Measurements from ENCODE around the gene MRPL10.

MRPL10 gene

DNA sequence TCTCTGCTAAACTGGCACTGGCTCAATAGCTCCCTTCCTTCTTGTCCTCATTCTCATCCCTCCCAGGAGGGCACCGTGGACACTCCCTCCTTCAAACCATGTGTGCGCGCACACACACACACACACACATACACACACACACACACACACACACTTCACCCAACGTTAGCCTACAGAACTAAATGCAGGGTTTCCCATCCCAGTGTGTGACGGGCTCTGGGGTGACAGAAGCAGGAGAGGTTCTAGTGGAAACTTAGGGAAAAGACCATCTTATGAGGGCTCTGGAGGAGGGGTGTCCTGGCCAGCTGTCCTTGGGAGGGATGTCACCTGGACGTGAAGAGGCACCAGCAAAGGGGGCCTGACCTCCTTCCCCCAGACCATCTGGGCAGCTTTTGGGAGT lies 29.4 kb downstream of the MRPL10 start:
- Histone ChIP-seq H4K20me1 (ENCODE audit: insufficient read depth, low read length) (no peaks in the 10 kb centered on the region), H3K9me3 (replicated peaks; ENCODE audit: insufficient read depth, low read length) (no peaks in the 10 kb centered on the region), H3K27ac (ENCODE audit: low read length) (no peak overlapping the region), H3K4me1 (ENCODE audit: low read length) (no peaks in the 10 kb centered on the region; the same call in 1 of the 2 replicates), H3F3A (ENCODE audit: insufficient read depth, low read length) (no peaks in the 10 kb centered on the region), H2AFZ (ENCODE audit: low read length) (no peak overlapping the region), H3K9me2 (replicated peaks; ENCODE audit: insufficient read depth, low read length) (no peaks in the 10 kb centered on the region), H3K79me2 (ENCODE audit: low read length) (no peaks in the 10 kb centered on the region), H3K4me2 (ENCODE audit: low read depth, low read length) (no peak overlapping the region), H3K27me3 (replicated peaks; ENCODE audit: insufficient read depth, low read length) (0 out of 2 replicates have a peak, but pooled peaks cover 8% of the 10 kb centered on the region), H3K9ac (ENCODE audit: low read length) (no peak overlapping the region), H3K36me3 (replicated peaks; ENCODE audit: insufficient read depth, low read length) (no peaks in the 10 kb centered on the region), H3K4me3 (ENCODE audit: low read length) (no peak overlapping the region)
- no peak for DNase-seq
- TF ChIP-seq, protein P1, sequence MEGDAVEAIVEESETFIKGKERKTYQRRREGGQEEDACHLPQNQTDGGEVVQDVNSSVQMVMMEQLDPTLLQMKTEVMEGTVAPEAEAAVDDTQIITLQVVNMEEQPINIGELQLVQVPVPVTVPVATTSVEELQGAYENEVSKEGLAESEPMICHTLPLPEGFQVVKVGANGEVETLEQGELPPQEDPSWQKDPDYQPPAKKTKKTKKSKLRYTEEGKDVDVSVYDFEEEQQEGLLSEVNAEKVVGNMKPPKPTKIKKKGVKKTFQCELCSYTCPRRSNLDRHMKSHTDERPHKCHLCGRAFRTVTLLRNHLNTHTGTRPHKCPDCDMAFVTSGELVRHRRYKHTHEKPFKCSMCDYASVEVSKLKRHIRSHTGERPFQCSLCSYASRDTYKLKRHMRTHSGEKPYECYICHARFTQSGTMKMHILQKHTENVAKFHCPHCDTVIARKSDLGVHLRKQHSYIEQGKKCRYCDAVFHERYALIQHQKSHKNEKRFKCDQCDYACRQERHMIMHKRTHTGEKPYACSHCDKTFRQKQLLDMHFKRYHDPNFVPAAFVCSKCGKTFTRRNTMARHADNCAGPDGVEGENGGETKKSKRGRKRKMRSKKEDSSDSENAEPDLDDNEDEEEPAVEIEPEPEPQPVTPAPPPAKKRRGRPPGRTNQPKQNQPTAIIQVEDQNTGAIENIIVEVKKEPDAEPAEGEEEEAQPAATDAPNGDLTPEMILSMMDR (IDR thresholded peaks at IDR 0.05; ENCODE audit: low read length): no peak
- no peak for TF ChIP-seq EZH2 (optimal IDR thresholded peaks at IDR 0.05; ENCODE audit: low read depth, low read length)
- no peak for TF ChIP-seq EZH2phosphoT487 (IDR thresholded peaks at IDR 0.05; ENCODE audit: low read length)

DNA sequence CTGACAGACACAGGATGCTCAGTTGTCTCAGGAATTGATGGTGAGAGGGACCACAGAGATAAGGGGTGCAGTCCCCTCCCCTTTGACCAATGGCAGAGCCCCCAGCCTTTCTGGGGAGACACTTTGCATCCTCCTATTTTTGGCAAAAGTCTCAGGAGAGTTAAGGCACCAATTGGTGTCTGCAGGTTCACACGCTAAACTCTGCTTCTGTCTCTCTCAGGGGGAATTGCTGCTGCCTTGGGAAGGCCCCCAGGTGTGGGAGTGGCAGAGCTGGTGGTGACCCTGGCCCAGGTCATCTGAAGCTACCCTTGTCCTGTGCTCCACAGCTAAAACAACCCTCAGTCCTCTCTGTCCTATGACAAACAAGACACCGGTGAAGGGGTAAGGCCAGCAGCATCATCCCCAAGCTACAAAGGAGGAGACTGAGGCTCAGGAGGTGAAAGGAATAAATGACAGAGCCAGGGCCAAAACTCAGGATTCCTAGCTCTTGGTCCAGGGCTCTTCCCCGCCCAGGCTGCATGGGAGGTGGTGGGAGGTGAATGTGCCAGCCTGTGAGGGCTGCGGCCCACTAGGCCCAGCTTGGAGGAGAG lies 30.1 kb downstream of the MRPL10 start:
- H3K4me3 ChIP-seq (ENCODE audit: low read length): no peak overlapping the region
- H3K36me3 ChIP-seq (replicated peaks; ENCODE audit: insufficient read depth, low read length): no peaks in the 10 kb centered on the region
- H3K27me3 ChIP-seq (replicated peaks; ENCODE audit: insufficient read depth, low read length): 0 out of 2 replicates have a peak, but pooled peaks cover 8% of the 10 kb centered on the region
- H3K4me1 ChIP-seq (ENCODE audit: low read length): no peaks in the 10 kb centered on the region; the same call in 1 of the 2 replicates
- H2AFZ ChIP-seq (ENCODE audit: low read length): no peak overlapping the region
- no peaks in the 10 kb centered on the region for H3K9me2 ChIP-seq (replicated peaks; ENCODE audit: insufficient read depth, low read length)
- DNase-seq: no peak
- H4K20me1 ChIP-seq (ENCODE audit: insufficient read depth, low read length): no peaks in the 10 kb centered on the region
- H3K4me2 ChIP-seq (ENCODE audit: low read depth, low read length): no peak overlapping the region
- no peaks in the 10 kb centered on the region for H3K9me3 ChIP-seq (replicated peaks; ENCODE audit: insufficient read depth, low read length)
- H3F3A ChIP-seq (ENCODE audit: insufficient read depth, low read length): no peaks in the 10 kb centered on the region
- no peak overlapping the region for H3K9ac ChIP-seq (ENCODE audit: low read length)
- H3K79me2 ChIP-seq (ENCODE audit: low read length): no peaks in the 10 kb centered on the region
- H3K27ac ChIP-seq (ENCODE audit: low read length): no peak overlapping the region
- TF ChIP-seq EZH2 (optimal IDR thresholded peaks at IDR 0.05; ENCODE audit: low read depth, low read length) (no peak), EZH2phosphoT487 (IDR thresholded peaks at IDR 0.05; ENCODE audit: low read length) (no peak)
- TF ChIP-seq, protein P1 (IDR thresholded peaks at IDR 0.05; ENCODE audit: low read length): no peak

DNA sequence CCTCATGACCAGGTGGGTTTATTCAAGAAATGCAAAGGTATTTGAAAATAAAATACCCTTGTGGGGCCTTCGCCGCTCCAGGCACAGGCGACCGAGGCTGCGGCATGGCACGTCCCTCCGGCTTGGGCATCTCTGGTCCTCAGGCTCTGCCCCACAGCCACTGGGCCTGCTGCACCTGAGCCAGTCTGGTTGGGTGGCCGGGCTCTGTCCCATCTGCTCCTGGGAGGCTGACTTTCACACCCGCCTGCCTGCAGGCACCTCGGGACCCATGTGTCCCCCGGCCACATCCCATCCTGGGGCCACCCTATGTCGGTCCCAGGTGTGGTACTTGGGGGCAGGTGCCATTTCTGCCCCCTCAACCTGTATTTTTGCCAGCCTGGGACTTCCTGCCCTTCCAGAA lies 30.7 kb downstream of the MRPL10 start:
- Histone ChIP-seq H2AFZ (ENCODE audit: low read length) (no peak overlapping the region), H3K36me3 (replicated peaks; ENCODE audit: insufficient read depth, low read length) (no peaks in the 10 kb centered on the region), H3F3A (ENCODE audit: insufficient read depth, low read length) (no peaks in the 10 kb centered on the region), H3K27me3 (replicated peaks; ENCODE audit: insufficient read depth, low read length) (0 out of 2 replicates have a peak, but pooled peaks cover 10% of the 10 kb centered on the region), H3K79me2 (ENCODE audit: low read length) (no peaks in the 10 kb centered on the region), H3K27ac (ENCODE audit: low read length) (no peak overlapping the region), H3K4me2 (ENCODE audit: low read depth, low read length) (no peak overlapping the region), H3K4me3 (ENCODE audit: low read length) (no peak overlapping the region), H3K4me1 (ENCODE audit: low read length) (no peaks in the 10 kb centered on the region; the same call in 1 of the 2 replicates), H3K9me2 (replicated peaks; ENCODE audit: insufficient read depth, low read length) (no peaks in the 10 kb centered on the region), H3K9ac (ENCODE audit: low read length) (no peak overlapping the region), H4K20me1 (ENCODE audit: insufficient read depth, low read length) (no peaks in the 10 kb centered on the region), H3K9me3 (replicated peaks; ENCODE audit: insufficient read depth, low read length) (no peaks in the 10 kb centered on the region)
- TF ChIP-seq, protein P1 (IDR thresholded peaks at IDR 0.05; ENCODE audit: low read length): no peak
- TF ChIP-seq EZH2phosphoT487 (IDR thresholded peaks at IDR 0.05; ENCODE audit: low read length) (no peak), EZH2 (optimal IDR thresholded peaks at IDR 0.05; ENCODE audit: low read depth, low read length) (no peak)
- DNase-seq: no peak

All from MM.1S (cell line).